Lower lobe of right lung (tissue), 2 donors: ENCODE results near the gene POLR3GL. TPM values are rescaled to one million over a fixed set of nuclear protein-coding genes. Genes with fewer than 3 reads are reported as not detected.
A peak's percentile ranks its signal among the peaks of the same experiment; 100 is the strongest.

Source experiments
- ATAC-seq, 2 donors: fragments of 200-7000 bp; cut with Tn5 transposase; one replicate each; pipeline ENCODE4 v1.9.1; 2020 to 2022; ENCODE audit warnings: mild to moderate bottlenecking in 2 of 2, moderate library complexity in 2 of 2
- DNase-seq: peaks from one replicate; pipeline ENCODE4 v3.0.0-alpha.2; 2020
- H3K27ac ChIP-seq: fragments of 200-600 bp; one replicate; pipeline ENCODE4 v1.8.0; 2022
- H3K27me3 ChIP-seq: fragments of 200-600 bp; one replicate; pipeline ENCODE4 v1.8.0; 2022; ENCODE audit warnings: low read depth
- H3K36me3 ChIP-seq: fragments of 200-600 bp; one replicate; pipeline ENCODE4 v1.8.0; 2022; ENCODE audit warnings: mild to moderate bottlenecking
- H3K4me1 ChIP-seq: fragments of 200-600 bp; one replicate; pipeline ENCODE4 v1.8.0; 2022
- H3K4me3 ChIP-seq: fragments of 200-600 bp; one replicate; pipeline ENCODE4 v1.8.0; 2022; ENCODE audit warnings: mild to moderate bottlenecking
- H3K9me3 ChIP-seq: fragments of 200-600 bp; one replicate; pipeline ENCODE4 v1.8.0; 2022
- intact Hi-C: fragments of 100-400 bp; cut with DNase I; formaldehyde crosslinking; loops from one replicate; pipeline ENCODE4 v1.11.0; 2022
- total RNA-seq: library from RNA; stranded (reverse); fragmentation: NEBNext Ultra II Directional; extraction: Animal tissue kit (Norgen Biotek cat#: 25700); gene quantifications from one replicate; pipeline ENCODE4 v1.2.1, GENCODE V29; 2021
- TF ChIP-seq, protein P1 (sequence below): fragments of 200-600 bp; IDR thresholded peaks from one replicate; pipeline ENCODE4 v1.8.0; 2022; ENCODE audit warnings: antibody characterized with exemption, mild to moderate bottlenecking
- donor health status: DM: no; HTN: yes; CAD: no; lungs with severe emphysema.

The POLR3GL gene
- total RNA-seq, 1 donor from 2014 or later: 25.4 TPM

DNA sequence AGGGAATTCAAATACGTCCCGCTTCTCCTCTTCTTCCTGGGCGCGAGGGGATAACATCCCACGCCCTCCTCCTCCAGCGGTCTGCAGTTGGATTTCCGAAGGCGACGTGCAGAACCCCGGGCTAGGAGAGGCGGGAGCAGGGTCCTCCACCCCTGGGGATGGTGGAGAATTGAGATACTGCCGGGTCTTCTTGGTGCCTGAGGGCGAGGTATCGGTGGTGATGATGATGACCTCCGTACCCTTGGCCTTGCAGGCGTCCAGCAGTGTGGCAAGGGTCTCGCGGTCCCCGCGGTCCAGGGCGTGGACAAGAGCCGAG, 3.4 kb upstream of the POLR3GL start:
- ATAC-seq (no peak), DNase-seq (no peak)
- no peaks in the 10 kb centered on the region for H3K9me3 ChIP-seq
- H3K27me3 ChIP-seq: no peaks in the 10 kb centered on the region
- peaks cover 69% of the 10 kb centered on the region for H3K4me1 ChIP-seq
- TF ChIP-seq, protein P1, sequence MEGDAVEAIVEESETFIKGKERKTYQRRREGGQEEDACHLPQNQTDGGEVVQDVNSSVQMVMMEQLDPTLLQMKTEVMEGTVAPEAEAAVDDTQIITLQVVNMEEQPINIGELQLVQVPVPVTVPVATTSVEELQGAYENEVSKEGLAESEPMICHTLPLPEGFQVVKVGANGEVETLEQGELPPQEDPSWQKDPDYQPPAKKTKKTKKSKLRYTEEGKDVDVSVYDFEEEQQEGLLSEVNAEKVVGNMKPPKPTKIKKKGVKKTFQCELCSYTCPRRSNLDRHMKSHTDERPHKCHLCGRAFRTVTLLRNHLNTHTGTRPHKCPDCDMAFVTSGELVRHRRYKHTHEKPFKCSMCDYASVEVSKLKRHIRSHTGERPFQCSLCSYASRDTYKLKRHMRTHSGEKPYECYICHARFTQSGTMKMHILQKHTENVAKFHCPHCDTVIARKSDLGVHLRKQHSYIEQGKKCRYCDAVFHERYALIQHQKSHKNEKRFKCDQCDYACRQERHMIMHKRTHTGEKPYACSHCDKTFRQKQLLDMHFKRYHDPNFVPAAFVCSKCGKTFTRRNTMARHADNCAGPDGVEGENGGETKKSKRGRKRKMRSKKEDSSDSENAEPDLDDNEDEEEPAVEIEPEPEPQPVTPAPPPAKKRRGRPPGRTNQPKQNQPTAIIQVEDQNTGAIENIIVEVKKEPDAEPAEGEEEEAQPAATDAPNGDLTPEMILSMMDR: no peak
- H3K4me3 ChIP-seq: peak overlapping the region; percentile 69
- intact Hi-C loops: no loop called here
- peak overlapping the region; percentile 80 for H3K27ac ChIP-seq
- no peaks in the 10 kb centered on the region for H3K36me3 ChIP-seq

DNA sequence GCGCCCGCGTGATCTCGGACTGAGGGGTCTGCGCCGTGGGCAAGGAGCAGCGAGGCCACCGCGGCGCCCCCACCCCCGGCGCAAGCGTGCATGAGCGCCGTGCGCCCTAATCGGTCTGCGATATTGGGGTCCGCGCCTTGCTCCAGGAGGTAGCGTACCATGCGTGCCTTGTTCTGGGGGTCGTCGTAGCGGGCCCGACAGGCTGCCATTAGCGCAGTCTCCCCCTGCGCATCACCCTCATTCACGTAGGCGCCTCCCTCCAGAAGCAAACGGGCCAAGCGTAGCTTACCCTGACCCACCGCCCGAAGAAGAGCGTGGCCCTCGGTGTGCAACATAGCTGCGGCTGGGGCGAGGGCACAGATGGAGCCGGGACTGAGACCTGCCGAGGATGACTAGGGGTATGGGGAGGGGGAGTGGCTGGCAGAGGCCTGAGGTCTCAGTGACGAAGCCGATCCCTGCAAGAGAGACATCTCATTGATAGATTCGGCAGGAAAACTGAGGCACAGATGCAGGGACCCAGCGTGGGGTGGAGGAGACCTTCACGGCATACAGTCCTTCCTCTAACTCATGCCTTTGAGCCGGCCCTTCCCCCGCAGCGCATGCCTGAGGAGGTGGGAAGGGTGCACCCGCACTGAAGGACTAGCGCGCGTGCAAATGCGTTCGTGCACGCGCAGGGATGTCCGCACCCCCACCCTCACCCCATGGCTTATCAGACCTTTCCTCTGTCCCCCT, 2.9 kb upstream of the POLR3GL start:
- H3K4me3 ChIP-seq: peak overlapping the region; percentile 69
- peak; percentile 71 for DNase-seq

DNA sequence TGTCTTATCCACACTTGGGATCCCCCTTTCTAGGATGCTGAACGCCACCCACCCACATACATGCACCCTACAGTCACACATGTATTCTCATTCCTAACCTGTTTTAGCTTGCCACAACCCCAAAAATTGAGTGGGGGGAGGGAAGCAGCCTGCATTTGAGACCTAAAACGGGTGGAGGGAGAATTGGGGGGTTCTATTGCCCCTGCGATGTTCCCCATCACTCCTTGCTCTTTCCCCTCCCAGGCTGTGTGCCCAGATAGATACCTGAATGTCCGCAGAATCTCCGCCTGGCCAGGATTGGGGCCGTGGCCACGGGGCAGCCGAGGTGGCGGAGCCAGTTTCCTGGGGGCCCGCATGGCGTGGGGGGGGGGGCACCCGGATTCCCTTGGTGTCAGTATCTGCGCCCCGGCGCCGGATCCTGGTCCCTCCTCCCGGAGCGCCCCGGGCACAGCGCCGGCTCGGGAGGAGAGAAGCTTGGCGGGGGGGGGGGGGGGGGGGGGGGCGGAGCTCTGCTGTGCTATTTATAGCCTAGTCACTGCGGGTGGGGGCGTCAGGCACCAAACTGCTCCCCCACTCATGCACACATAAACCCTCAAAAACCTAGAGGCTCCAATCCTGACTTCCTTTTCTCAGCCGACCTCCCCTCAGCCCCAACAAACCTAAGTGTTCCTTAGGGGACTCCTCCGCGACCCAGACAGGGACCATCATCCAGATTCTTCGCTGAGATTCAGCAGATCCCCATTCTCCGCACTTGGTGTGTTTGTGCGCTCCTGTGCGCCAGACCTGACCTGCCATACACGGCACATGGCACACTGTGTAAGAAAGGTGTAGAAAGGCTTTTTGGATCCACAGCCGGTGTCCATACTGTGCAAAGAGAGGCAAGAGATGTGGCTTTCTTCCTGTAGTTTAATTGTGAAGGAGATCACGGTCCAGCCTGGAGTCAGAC, 2.1 kb upstream of the POLR3GL start:
- H3K9me3 ChIP-seq: no peaks in the 10 kb centered on the region
- peaks cover 59% of the 10 kb centered on the region for H3K4me1 ChIP-seq
- H3K27me3 ChIP-seq: no peaks in the 10 kb centered on the region
- H3K36me3 ChIP-seq: no peaks in the 10 kb centered on the region
- TF ChIP-seq, protein P1: no peak
- intact Hi-C loops: no loop called here
- ATAC-seq: no peak
- peak overlapping the region; percentile 69 for H3K4me3 ChIP-seq
- peak overlapping the region; percentile 85 for H3K27ac ChIP-seq
- no peak for DNase-seq

More for the DNA sequence above, 2.9 kb upstream of the POLR3GL start:
- no peak for ATAC-seq
- intact Hi-C loops: no loop called here
- no peaks in the 10 kb centered on the region for H3K9me3 ChIP-seq
- H3K36me3 ChIP-seq: no peaks in the 10 kb centered on the region
- H3K4me1 ChIP-seq: peaks cover 65% of the 10 kb centered on the region
- peak overlapping the region; percentile 80 for H3K27ac ChIP-seq
- no peaks in the 10 kb centered on the region for H3K27me3 ChIP-seq
- TF ChIP-seq, protein P1: no peak

DNA sequence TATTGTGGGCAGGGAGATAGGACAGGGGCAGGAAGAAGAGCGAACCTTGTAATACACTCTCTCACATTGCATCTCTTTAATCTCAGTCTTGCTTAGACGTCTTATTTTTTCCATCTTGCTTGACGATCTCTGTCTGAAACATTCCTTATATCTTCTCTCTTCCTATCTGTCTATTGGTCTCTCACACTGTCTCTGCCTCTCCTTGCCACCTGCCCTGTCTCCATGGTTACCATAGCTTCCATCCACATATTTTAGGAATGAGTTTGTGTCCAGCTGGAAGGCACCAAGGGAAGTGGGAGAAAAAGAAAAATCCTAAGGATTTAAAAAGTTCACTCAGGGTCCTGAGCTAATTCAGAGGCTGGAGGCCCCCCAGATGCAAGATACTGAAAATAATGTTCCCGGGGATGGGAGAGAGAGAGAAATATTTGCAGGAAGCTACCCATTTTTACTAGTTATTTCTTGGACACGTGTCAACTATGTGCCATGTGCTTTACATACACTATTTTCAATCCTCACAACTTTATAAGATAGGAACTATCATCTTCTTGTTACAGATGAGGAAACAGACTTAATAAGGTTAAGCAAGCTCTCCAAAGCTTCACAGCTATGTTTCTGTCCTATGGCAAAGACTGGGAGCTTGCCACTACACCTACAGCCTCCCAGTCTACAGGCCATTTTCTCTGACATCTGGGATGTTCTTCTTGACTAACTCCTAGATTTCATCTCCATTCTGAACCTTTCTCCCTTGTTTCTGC, 1.0 kb upstream of the POLR3GL start:
- intact Hi-C loops: no loop called here
- TF ChIP-seq, protein P1: no peak
- DNase-seq: no peak

DNA sequence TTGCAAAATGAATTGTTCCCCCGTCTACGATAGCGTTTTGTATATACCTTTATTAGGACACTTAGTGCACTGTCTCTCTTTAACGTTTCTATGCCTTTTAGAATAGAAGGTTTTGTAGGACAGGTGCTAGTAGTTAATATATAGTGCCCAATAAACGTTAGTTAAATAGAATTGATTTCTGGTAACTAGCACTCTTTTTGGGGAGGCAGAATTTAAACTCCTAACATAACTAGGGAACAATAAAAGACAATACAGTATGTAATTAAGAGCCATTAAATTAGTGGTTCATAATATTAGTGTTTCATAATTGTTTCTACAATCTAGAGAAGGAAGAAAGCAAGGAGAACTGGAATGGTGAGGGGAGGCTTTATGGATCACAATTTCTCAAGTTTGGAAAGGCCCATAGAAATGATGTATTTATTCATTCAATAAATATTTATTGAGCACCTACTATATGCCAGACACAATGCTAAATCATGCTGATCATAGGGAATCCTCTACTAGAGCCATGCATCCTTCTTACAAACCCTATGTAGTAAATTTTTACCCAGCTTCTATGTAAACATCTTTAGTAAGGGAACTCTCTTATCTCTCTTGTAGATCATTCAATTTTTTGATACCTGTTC, 742 bp downstream of the POLR3GL start:
- peak overlapping the region; percentile 85 for H3K27ac ChIP-seq
- H3K9me3 ChIP-seq: no peaks in the 10 kb centered on the region
- peak overlapping the region; percentile 66 for H3K4me3 ChIP-seq
- intact Hi-C loops: no loop called here
- no peaks in the 10 kb centered on the region for H3K27me3 ChIP-seq
- TF ChIP-seq, protein P1: no peak
- peaks cover 44% of the 10 kb centered on the region for H3K4me1 ChIP-seq
- no peak for ATAC-seq
- DNase-seq: no peak
- no peaks in the 10 kb centered on the region for H3K36me3 ChIP-seq

More for the DNA sequence above, 1.0 kb upstream of the POLR3GL start:
- Histone ChIP-seq H3K4me3 (peak overlapping the region; percentile 66), H3K9me3 (no peaks in the 10 kb centered on the region), H3K36me3 (no peaks in the 10 kb centered on the region), H3K27ac (peak overlapping the region; percentile 85), H3K4me1 (peaks cover 54% of the 10 kb centered on the region), H3K27me3 (no peaks in the 10 kb centered on the region)
- no peak for ATAC-seq
